Astrocyte (in vitro differentiated cells and primary cell): Measurements from ENCODE around the gene NPIPB8. TPM values are rescaled to one million over a fixed set of nuclear protein-coding genes. Genes with fewer than 3 reads are reported as not detected.
"Not testable (repeated sequence)": the region's sequence is repeated elsewhere in the genome, so short reads cannot be mapped to it uniquely, and the experiment has no call there.

Experiments
- DNase-seq: peaks from one replicate; pipeline ENCODE4 v3.0.0-alpha.2; 2010; ENCODE audit warnings: low read depth
- FAIRE-seq: peaks from 2 replicates; lab custom pipeline; 2011; peaks lifted over from hg19 to GRCh38; lab: Jason Lieb, UNC
- H2AFZ ChIP-seq: 2 replicates; pipeline ENCODE4 v1.6.0; 2012; ENCODE audit warnings: low read depth, low read length, inconsistent platforms
- H3K27ac ChIP-seq: 2 replicates; pipeline ENCODE4 v1.5.1; 2011; ENCODE audit warnings: low read depth, low read length, inconsistent platforms
- H3K27me3 ChIP-seq: 2 replicates; pipeline ENCODE4 v1.6.0; 2011; ENCODE audit warnings: low read length, inconsistent platforms; ENCODE audit not compliant: insufficient read depth
- H3K36me3 ChIP-seq: 2 replicates; pipeline ENCODE4 v1.5.1; 2011; ENCODE audit warnings: low read length, inconsistent platforms; ENCODE audit not compliant: insufficient read depth
- H3K4me1 ChIP-seq: 2 replicates; pipeline ENCODE4 v1.5.1; 2011; ENCODE audit warnings: low read length, inconsistent platforms; ENCODE audit not compliant: insufficient read depth
- H3K4me2 ChIP-seq: 2 replicates; pipeline ENCODE4 v1.6.0; 2012; ENCODE audit warnings: low read length, inconsistent platforms
- H3K4me3 ChIP-seq: 2 replicates; pipeline ENCODE4 v1.5.1; 2011; ENCODE audit warnings: low read depth, mild to moderate bottlenecking, low read length, inconsistent platforms; ENCODE audit not compliant: insufficient read depth
- H3K79me2 ChIP-seq: 2 replicates; pipeline ENCODE4 v1.6.0; 2012; ENCODE audit warnings: mild to moderate bottlenecking, low read length, inconsistent platforms; ENCODE audit not compliant: insufficient read depth
- H3K9ac ChIP-seq: 2 replicates; pipeline ENCODE4 v1.6.0; 2012; ENCODE audit warnings: mild to moderate bottlenecking, low read length, inconsistent platforms
- H3K9me3 ChIP-seq: 2 replicates; pipeline ENCODE4 v1.5.1; 2012; ENCODE audit warnings: low read depth, mild to moderate bottlenecking, low read length, inconsistent platforms; ENCODE audit not compliant: insufficient read depth
- H4K20me1 ChIP-seq: 2 replicates; pipeline ENCODE4 v1.6.0; 2012; ENCODE audit warnings: low read length, inconsistent platforms; ENCODE audit not compliant: insufficient read depth
- H3K27ac Mint-ChIP-seq: one replicate; pipeline ENCODE4 v1.8.0; 2021; ENCODE audit warnings: mild to moderate bottlenecking, mixed read lengths; ENCODE audit not compliant: unreplicated experiment
- H3K27me3 Mint-ChIP-seq: one replicate; pipeline ENCODE4 v1.8.0; 2021; ENCODE audit warnings: low read depth, mixed read lengths; ENCODE audit not compliant: unreplicated experiment
- H3K36me3 Mint-ChIP-seq: one replicate; pipeline ENCODE4 v1.8.0; 2021; ENCODE audit warnings: low read depth, mixed read lengths; ENCODE audit not compliant: unreplicated experiment
- H3K4me1 Mint-ChIP-seq: one replicate; pipeline ENCODE4 v1.8.0; 2021; ENCODE audit warnings: low read depth, mixed read lengths; ENCODE audit not compliant: unreplicated experiment
- H3K4me3 Mint-ChIP-seq: one replicate; pipeline ENCODE4 v1.8.0; 2021; ENCODE audit warnings: mild to moderate bottlenecking, moderate library complexity, mixed read lengths; ENCODE audit not compliant: unreplicated experiment
- H3K9me3 Mint-ChIP-seq: one replicate; pipeline ENCODE4 v1.8.0; 2021; ENCODE audit warnings: mild to moderate bottlenecking, mixed read lengths; ENCODE audit not compliant: unreplicated experiment
- CTCF ChIP-seq: IDR thresholded peaks from 2 replicates; pipeline ENCODE4 v1.5.1; 2011; ENCODE audit warnings: low read depth, mild to moderate bottlenecking, inconsistent platforms, low read length, moderate library complexity; ENCODE audit not compliant: insufficient read depth
- EZH2 ChIP-seq: IDR thresholded peaks from 2 replicates; pipeline ENCODE4 v1.6.1; 2012; ENCODE audit warnings: mild to moderate bottlenecking, low read length, inconsistent platforms; ENCODE audit not compliant: insufficient read depth
- total RNA-seq: library from RNA; stranded (reverse); gene quantifications from 2 replicates; pipeline ENCODE4 v1.2.1, GENCODE V29; 2021

The NPIPB8 gene
- total RNA-seq, 1 donor from 2014 or later = not detected

GRCh38 chr16:28592979-28593553 is 44.8 kb upstream of the NPIPB8 start:
- Histone ChIP-seq H3K4me1 (no peaks in the 10 kb centered on the region), H3K36me3 (peaks cover 5% of the 10 kb centered on the region), H3K9ac (no peak overlapping the region), H3K27ac (no peak overlapping the region), H3K27me3 (no peaks in the 10 kb centered on the region), H4K20me1 (no peaks in the 10 kb centered on the region), H3K9me3 (no peaks in the 10 kb centered on the region), H3K4me3 (no peak overlapping the region), H2AFZ (no peak overlapping the region), H3K4me2 (no peak overlapping the region), H3K79me2 (no peaks in the 10 kb centered on the region)
- H3K4me3 Mint-ChIP-seq = no peak overlapping the region
- H3K27ac Mint-ChIP-seq = no peak overlapping the region
- H3K4me1 Mint-ChIP-seq = peaks cover 9% of the 10 kb centered on the region
- peaks cover 16% of the 10 kb centered on the region for H3K36me3 Mint-ChIP-seq
- H3K27me3 Mint-ChIP-seq = peaks cover 2% of the 10 kb centered on the region
- H3K9me3 Mint-ChIP-seq = no peaks in the 10 kb centered on the region
- no peak for FAIRE-seq
- TF ChIP-seq EZH2 (no peak), CTCF (no peak)
- no peak for DNase-seq

- not testable (repeated sequence) for H3K36me3 Mint-ChIP-seq, H2AFZ ChIP-seq, H3K27ac Mint-ChIP-seq, H3K4me3 ChIP-seq, H4K20me1 ChIP-seq, H3K4me1 Mint-ChIP-seq, H3K9me3 Mint-ChIP-seq, H3K27me3 ChIP-seq, H3K4me2 ChIP-seq, H3K79me2 ChIP-seq, H3K9ac ChIP-seq, H3K27ac ChIP-seq, H3K4me3 Mint-ChIP-seq, H3K27me3 Mint-ChIP-seq, H3K4me1 ChIP-seq, FAIRE-seq, H3K9me3 ChIP-seq, H3K36me3 ChIP-seq, DNase-seq
Observed at GRCh38 chr16:28595451-28595850, 42.4 kb upstream of the NPIPB8 start.

- H3K9me3 ChIP-seq = no peaks in the 10 kb centered on the region
- no peak for TF ChIP-seq CTCF
- no peak for TF ChIP-seq EZH2
- H3K36me3 Mint-ChIP-seq = peaks cover 5% of the 10 kb centered on the region
- no peak overlapping the region for H3K9ac ChIP-seq
- H3K27ac ChIP-seq = no peak overlapping the region
- no peak overlapping the region for H3K4me3 ChIP-seq
- H2AFZ ChIP-seq = no peak overlapping the region
- H3K4me1 ChIP-seq = no peaks in the 10 kb centered on the region
- no peaks in the 10 kb centered on the region for H4K20me1 ChIP-seq
- DNase-seq (no peak), FAIRE-seq (no peak)
- H3K27ac Mint-ChIP-seq = no peak overlapping the region
- H3K4me3 Mint-ChIP-seq = no peak overlapping the region
- H3K4me2 ChIP-seq = no peak overlapping the region
- H3K9me3 Mint-ChIP-seq = no peaks in the 10 kb centered on the region
- H3K27me3 ChIP-seq = no peaks in the 10 kb centered on the region
- peaks cover 2% of the 10 kb centered on the region for H3K27me3 Mint-ChIP-seq
- H3K36me3 ChIP-seq = no peaks in the 10 kb centered on the region
- H3K79me2 ChIP-seq = no peaks in the 10 kb centered on the region
- peaks cover 9% of the 10 kb centered on the region for H3K4me1 Mint-ChIP-seq
Observed at GRCh38 chr16:28596115-28596630, 41.7 kb upstream of the NPIPB8 start.
